GM12878 (cell line): ENCODE measurements around the gene NTM. TPM values are rescaled to one million over a fixed set of nuclear protein-coding genes. Genes with fewer than 3 reads are reported as not detected.

ENCODE experiments used
- ATAC-seq: fragments of 200-7000 bp; cut with Tn5 transposase; 3 replicates; pipeline ENCODE4 v1.9.1; 2020; ENCODE audit warnings: mild to moderate bottlenecking, moderate library complexity
- BruUV-seq: library from RNA; stranded (reverse); fragments of 400-500 nt; replicated peaks from 2 replicates; lab custom pipeline; 2021; lab: Mats Ljungman, UMichigan
- CTCF ChIA-PET: fragments of 300-600 bp; sonication (Branson Sonifier 250); formaldehyde crosslinking; extraction: SDS; loops from one replicate; lab custom pipeline; 2021; ENCODE audit warnings: inconsistent platforms; lab: Yijun Ruan, JAX
- POLR2A ChIA-PET: fragments of 350-600 bp; formaldehyde crosslinking; extraction: SDS; loops from one replicate; lab custom pipeline; 2021; ENCODE audit warnings: inconsistent platforms; lab: Charles Lee
- RAD21 ChIA-PET: fragments of 300-600 bp; sonication (Branson Sonifier 250); formaldehyde crosslinking; loops from one replicate; lab custom pipeline; 2023; ENCODE audit warnings: antibody characterized with exemption; ENCODE audit not compliant: unreplicated experiment; lab: Charles Lee
- SMC1A ChIA-PET: fragments of 300-600 bp; sonication (Branson Sonifier 250); formaldehyde crosslinking; loops from one replicate; lab custom pipeline; 2023; ENCODE audit not compliant: unreplicated experiment, uncharacterized antibody; lab: Charles Lee
- DNase-seq: peaks from one replicate; pipeline ENCODE4 v3.0.0-alpha.2; 2011; ENCODE audit warnings: low read depth, low spot score
- FAIRE-seq: peaks from 3 replicates; lab custom pipeline; 2011; peaks lifted over from hg19 to GRCh38; lab: Jason Lieb, UNC
- H2AFZ ChIP-seq: 2 replicates; pipeline ENCODE4 v1.6.0; 2011; ENCODE audit warnings: low read depth, low read length, control low read depth; ENCODE audit not compliant: control insufficient read depth
- H3K27ac ChIP-seq: 2 replicates; pipeline ENCODE4 v1.5.1; 2011; ENCODE audit warnings: control low read depth; ENCODE audit not compliant: control insufficient read depth, insufficient read depth
- H3K27me3 ChIP-seq, 2 experiments: replicated peaks in 1 of 2; 2 replicates each; pipeline versions ENCODE4 v1.6.0 to v1.6.1; 2011; ENCODE audit warnings: low read length in 1 of 2; ENCODE audit not compliant: control insufficient read depth in 2 of 2, insufficient read depth in 2 of 2
- H3K36me3 ChIP-seq, 2 experiments: 2 replicates each; pipeline ENCODE4 v1.5.1; 2011; ENCODE audit warnings: low read length in 1 of 2; ENCODE audit not compliant: control insufficient read depth in 2 of 2, insufficient read depth in 2 of 2
- H3K4me1 ChIP-seq: 2 replicates; pipeline ENCODE4 v1.6.1; 2011; ENCODE audit warnings: mild to moderate bottlenecking, low read length, moderate library complexity, mixed read lengths; ENCODE audit not compliant: control insufficient read depth, insufficient read depth
- H3K4me2 ChIP-seq: 2 replicates; pipeline ENCODE4 v1.6.0; 2011; ENCODE audit warnings: control low read depth; ENCODE audit not compliant: control insufficient read depth, insufficient read depth
- H3K4me3 ChIP-seq: fragments of 200-600 bp; sonication (generic); 2 replicates; pipeline ENCODE4 v1.5.1; 2016
- H3K79me2 ChIP-seq: 2 replicates; pipeline ENCODE4 v1.6.0; 2011; ENCODE audit warnings: low read length; ENCODE audit not compliant: control insufficient read depth, insufficient read depth
- H3K9ac ChIP-seq: 2 replicates; pipeline ENCODE4 v1.8.0; 2011; ENCODE audit warnings: low read length, control low read depth, mixed read lengths; ENCODE audit not compliant: control insufficient read depth, insufficient read depth
- H3K9me3 ChIP-seq: replicated peaks from 3 replicates; pipeline ENCODE4 v1.5.1; 2011; ENCODE audit warnings: mild to moderate bottlenecking, low read length; ENCODE audit not compliant: control insufficient read depth, insufficient read depth
- H4K20me1 ChIP-seq: 2 replicates; pipeline ENCODE4 v1.6.0; 2011; ENCODE audit not compliant: control insufficient read depth, insufficient read depth
- BCLAF1 ChIP-seq: fragments of 450-650 bp; IDR thresholded peaks from 2 replicates; pipeline ENCODE4 v1.6.1; 2017; ENCODE audit warnings: antibody characterized with exemption, mild to moderate bottlenecking, moderate library complexity
- BMI1 ChIP-seq: fragments of 450-650 bp; IDR thresholded peaks from 2 replicates; pipeline ENCODE4 v1.6.1; 2016; ENCODE audit warnings: mild to moderate bottlenecking, moderate library complexity, borderline replicate concordance
- BRCA1 ChIP-seq: IDR thresholded peaks from 2 replicates; pipeline ENCODE4 v1.6.1; 2011; ENCODE audit warnings: low read depth, low read length, improper control_type of control experiment
- CEBPB ChIP-seq, 2 experiments: fragments of 150-350 bp in 1 of 2; IDR thresholded peaks; 2 replicates each; pipeline ENCODE4 v1.6.1; 2012 to 2014; ENCODE audit warnings: low read depth in 2 of 2, low read length in 2 of 2, borderline replicate concordance in 1 of 2, inconsistent platforms in 1 of 2
- CHD2 ChIP-seq: IDR thresholded peaks from 2 replicates; pipeline ENCODE4 v1.6.1; 2011; ENCODE audit warnings: low read depth, low read length, improper control_type of control experiment, borderline replicate concordance
- EZH2 ChIP-seq: IDR thresholded peaks from 2 replicates; pipeline ENCODE4 v1.6.1; 2012; ENCODE audit warnings: low read depth, mild to moderate bottlenecking, control low read depth, inconsistent platforms, low read length, borderline replicate concordance; ENCODE audit not compliant: control insufficient read depth
- HCFC1 ChIP-seq: fragments of 150-350 bp; IDR thresholded peaks from 2 replicates; pipeline ENCODE4 v1.6.1; 2014; ENCODE audit warnings: low read length
- IRF4 ChIP-seq: IDR thresholded peaks from 2 replicates; pipeline ENCODE4 v1.6.1; 2011; ENCODE audit warnings: low read depth, low read length
- KAT2A ChIP-seq: conservative IDR thresholded peaks from 2 replicates; pipeline ENCODE4 v1.6.1; 2011; ENCODE audit warnings: low read depth, low read length; ENCODE audit not compliant: control insufficient read depth
- NFXL1 ChIP-seq: fragments of 450-650 bp; IDR thresholded peaks from 2 replicates; pipeline ENCODE4 v1.6.1; 2017; ENCODE audit warnings: antibody characterized with exemption, mild to moderate bottlenecking, borderline replicate concordance
- NRF1 ChIP-seq: conservative IDR thresholded peaks from 2 replicates; pipeline ENCODE4 v1.6.1; 2011; ENCODE audit warnings: mild to moderate bottlenecking, low read depth, low read length, improper control_type of control experiment
- PRDM15 ChIP-seq: fragments of 450-650 bp; formaldehyde crosslinking; IDR thresholded peaks from 2 replicates; pipeline ENCODE4 v1.4.0; 2020; ENCODE audit warnings: mild to moderate bottlenecking, moderate library complexity
- STAT1 ChIP-seq: fragments of 450-650 bp; conservative IDR thresholded peaks from 2 replicates; pipeline ENCODE4 v1.6.1; 2014; ENCODE audit warnings: antibody characterized with exemption, mild to moderate bottlenecking
- ZBED1 ChIP-seq: IDR thresholded peaks from 2 replicates; pipeline ENCODE4 v1.6.1; 2016; ENCODE audit warnings: borderline replicate concordance
- WGBS: methylation state at CpG from one replicate; pipeline ENCODE4 v1.1.6; 2016; ENCODE audit warnings: low lambda C conversion rate; ENCODE audit not compliant: insufficient replicate concordance, insufficient coverage; ENCODE audit errors: missing lambda C conversion rate; 5-methylcytosine and 5-hydroxymethylcytosine counted together
- in situ Hi-C: fragments of 300-500 bp; cut with MboI; formaldehyde crosslinking; loops from 9 replicates; pipeline ENCODE4 v1.14.3; 2018; ENCODE audit warnings: mixed read lengths
- intact Hi-C: fragments of 100-400 bp; cut with micrococcal nuclease; formaldehyde crosslinking; loops from one replicate; pipeline ENCODE4 v1.14.2; 2022; ENCODE audit not compliant: unreplicated experiment
- polyA plus RNA-seq, 11 experiments: library from polyadenylated mRNA; depleted of rRNA in 4 of 11; unstranded in 6 of 11; stranded (reverse) in 5 of 11; fragments of >200 nt; fragmentation: Nextera tagmentation in 4 of 11; fragmentation: Illumina TruSeq in 1 of 11; extraction: Ambion mirVana in 4 of 11; extraction: Trizol in 1 of 11; gene quantifications; 1 replicate in 1 of 11; 2 replicates in 10 of 11; pipeline versions ENCODE4 v1.2.1 to v1.2.3, GENCODE V29; 2011 to 2016; ENCODE audit warnings: inconsistent platforms in 2 of 11, missing spikeins in 2 of 11, low read depth in 1 of 11
- total RNA-seq, 4 experiments: library from RNA; depleted of rRNA in 3 of 4; stranded (reverse); fragments of >200 nt in 3 of 4; fragmentation: Illumina TruSeq in 1 of 4; extraction: Trizol in 1 of 4; gene quantifications; 2 replicates each; pipeline versions ENCODE4 v1.2.1 to v1.2.3, GENCODE V29; 2013 to 2021
- TF ChIP-seq, protein P1 (sequence below): IDR thresholded peaks from 2 replicates; pipeline ENCODE4 v1.6.1; 2011; ENCODE audit warnings: mild to moderate bottlenecking, low read depth, low read length, moderate library complexity; ENCODE audit not compliant: insufficient replicate concordance

NTM gene
- total and polyA plus RNA-seq, 10 of the 15 experiments (the other 5 are each of a cell fraction or from before 2014, with no cell fraction given) = not detected

DNA sequence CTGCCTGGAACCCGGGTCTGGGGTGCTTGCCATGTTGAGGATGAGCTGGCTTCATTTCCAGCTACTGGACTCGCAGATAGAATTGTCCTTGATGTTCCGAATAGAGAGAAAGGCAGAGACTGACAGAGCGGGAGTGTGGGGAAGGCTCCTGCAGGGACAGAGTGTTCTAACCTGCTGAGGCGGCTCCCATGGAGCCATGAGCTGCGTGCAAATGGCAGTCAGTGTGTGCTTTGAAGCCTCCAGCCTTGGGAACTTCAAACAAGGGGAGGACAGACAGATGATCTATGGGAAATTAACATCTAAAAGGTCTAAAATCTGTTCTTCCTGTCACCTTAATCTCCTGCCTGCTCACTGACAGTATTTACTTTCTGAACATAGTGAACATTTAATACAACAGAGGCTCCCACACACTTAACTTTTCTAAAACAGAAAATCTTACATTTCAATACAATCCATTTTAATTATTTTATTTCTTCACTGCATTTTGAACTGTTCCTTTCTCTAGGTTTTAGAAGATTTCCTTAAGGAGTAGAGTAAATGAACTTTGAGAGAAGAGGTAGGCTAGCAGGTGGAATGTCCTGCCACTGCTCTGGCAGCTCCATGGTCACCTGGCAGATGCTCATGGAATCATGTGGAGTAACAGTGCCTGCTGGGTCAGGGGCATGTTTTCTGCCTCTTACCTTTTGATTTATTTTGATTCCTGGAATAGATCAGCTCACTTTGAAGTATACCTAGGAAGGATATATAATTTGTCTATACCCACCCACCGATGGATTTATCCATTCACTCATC lies 481.7 kb downstream of the NTM start (continued):
- TF ChIP-seq, protein P1, sequence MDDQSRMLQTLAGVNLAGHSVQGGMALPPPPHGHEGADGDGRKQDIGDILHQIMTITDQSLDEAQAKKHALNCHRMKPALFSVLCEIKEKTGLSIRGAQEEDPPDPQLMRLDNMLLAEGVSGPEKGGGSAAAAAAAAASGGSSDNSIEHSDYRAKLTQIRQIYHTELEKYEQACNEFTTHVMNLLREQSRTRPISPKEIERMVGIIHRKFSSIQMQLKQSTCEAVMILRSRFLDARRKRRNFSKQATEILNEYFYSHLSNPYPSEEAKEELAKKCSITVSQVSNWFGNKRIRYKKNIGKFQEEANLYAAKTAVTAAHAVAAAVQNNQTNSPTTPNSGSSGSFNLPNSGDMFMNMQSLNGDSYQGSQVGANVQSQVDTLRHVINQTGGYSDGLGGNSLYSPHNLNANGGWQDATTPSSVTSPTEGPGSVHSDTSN = no peak

DNA sequence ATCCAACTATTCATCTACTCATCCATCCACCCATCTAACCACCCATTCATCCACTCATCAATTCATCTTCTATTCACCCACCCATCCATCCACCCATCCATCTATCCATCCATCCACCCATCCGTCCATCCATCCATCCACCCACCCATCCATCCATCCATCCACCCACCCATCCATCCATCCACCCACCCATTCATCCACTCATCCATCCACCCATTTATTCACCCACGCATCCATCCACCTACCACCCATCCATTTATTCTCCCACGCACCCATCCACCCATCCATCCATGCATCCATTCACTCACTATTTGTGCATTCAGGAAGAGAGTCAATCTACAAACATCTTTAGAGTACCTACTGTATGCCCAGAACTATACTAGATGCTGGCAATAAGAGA lies 482.3 kb downstream of the NTM start:
- FAIRE-seq (no peak), ATAC-seq (no peak), DNase-seq (no peak)
- no TSS peak for BruUV-seq
- RAD21 ChIA-PET = no interaction called here
- Histone ChIP-seq H3K4me3 (no peak overlapping the region), H3K27me3 (peaks cover 0 to 2% of the 10 kb centered on the region in 2 experiments; a peak in 1 of 4 replicates), H3K9me3 (no peaks in the 10 kb centered on the region), H3K36me3 (no peaks in the 10 kb centered on the region), H4K20me1 (no peaks in the 10 kb centered on the region), H3K79me2 (no peaks in the 10 kb centered on the region), H3K4me1 (no peaks in the 10 kb centered on the region), H3K27ac (no peak overlapping the region), H3K4me2 (no peak overlapping the region), H2AFZ (no peak overlapping the region), H3K9ac (no peak overlapping the region)
- 7% methylated on average over 3 of the region's 3 CpGs for WGBS
- CTCF ChIA-PET = no interaction called here
- intact Hi-C loops = no loop called here
- in situ Hi-C loops = no loop called here
- POLR2A ChIA-PET = no interaction called here
- SMC1A ChIA-PET = no interaction called here
- no peak for TF ChIP-seq EZH2
- no peak for TF ChIP-seq NFXL1
- no peak for TF ChIP-seq BCLAF1
- TF ChIP-seq CHD2 = no peak
- TF ChIP-seq NRF1 = no peak
- TF ChIP-seq KAT2A = no peak
- TF ChIP-seq ZBED1 = no peak
- no peak for TF ChIP-seq IRF4
- no peak for TF ChIP-seq BMI1
- TF ChIP-seq BRCA1 = no peak
- TF ChIP-seq CEBPB (IDR thresholded peaks at IDR 0.05; ENCODE audit: borderline replicate concordance in 1 of 2, low read depth in 2 of 2, low read length in 2 of 2) = no peak
- TF ChIP-seq STAT1 = no peak
- no peak for TF ChIP-seq HCFC1
- no peak for TF ChIP-seq PRDM15 (CRISPR knock-in tag)
